ENCODE results near the gene C14orf119. TPM values are rescaled to one million over a fixed set of nuclear protein-coding genes. Genes with fewer than 3 reads are reported as not detected.

The C14orf119 gene
- total RNA-seq, 1 donor from 2014 or later: 55.3 TPM

DNA sequence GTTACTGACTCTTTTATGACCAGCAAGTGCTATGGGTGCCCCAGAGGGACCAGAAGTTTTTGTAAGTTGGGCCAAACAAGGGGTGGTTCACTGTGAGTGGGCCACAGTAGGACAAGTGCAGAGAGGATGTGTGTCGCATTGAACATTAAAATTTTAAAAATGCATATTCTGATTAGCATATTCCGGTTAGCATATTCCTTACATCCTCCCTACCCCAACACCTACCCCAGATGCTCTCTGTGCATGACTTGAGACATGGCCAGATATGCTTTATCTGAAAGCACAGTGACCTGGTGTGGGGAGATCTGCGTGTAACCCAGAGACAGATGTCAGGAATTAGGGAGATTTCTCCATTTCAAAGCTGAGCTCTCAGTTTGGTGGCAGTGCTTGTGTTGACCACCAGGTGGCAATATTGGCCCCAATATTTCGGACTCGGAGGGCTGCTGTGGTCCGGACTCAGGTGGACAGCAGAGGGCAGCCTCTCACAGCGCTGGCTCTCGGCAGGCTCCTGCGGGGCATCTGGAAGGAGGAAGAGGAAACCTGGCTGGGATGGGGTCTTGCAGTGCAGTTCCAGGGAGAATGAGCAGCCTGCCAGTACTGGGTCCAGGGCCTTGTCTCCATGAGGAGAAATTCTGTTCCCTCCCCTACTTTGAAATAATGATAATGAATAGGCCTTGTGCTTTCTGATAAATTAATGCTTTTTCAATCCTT is 25.4 kb downstream of the C14orf119 start:
- no peaks in the 10 kb centered on the region for H3K9me3 ChIP-seq
- H3K27me3 ChIP-seq: no peaks in the 10 kb centered on the region
- H3K36me3 ChIP-seq: no peaks in the 10 kb centered on the region
- peak; percentile 93 for DNase-seq
- peak; percentile 95 for ATAC-seq
- TF ChIP-seq, protein P1, sequence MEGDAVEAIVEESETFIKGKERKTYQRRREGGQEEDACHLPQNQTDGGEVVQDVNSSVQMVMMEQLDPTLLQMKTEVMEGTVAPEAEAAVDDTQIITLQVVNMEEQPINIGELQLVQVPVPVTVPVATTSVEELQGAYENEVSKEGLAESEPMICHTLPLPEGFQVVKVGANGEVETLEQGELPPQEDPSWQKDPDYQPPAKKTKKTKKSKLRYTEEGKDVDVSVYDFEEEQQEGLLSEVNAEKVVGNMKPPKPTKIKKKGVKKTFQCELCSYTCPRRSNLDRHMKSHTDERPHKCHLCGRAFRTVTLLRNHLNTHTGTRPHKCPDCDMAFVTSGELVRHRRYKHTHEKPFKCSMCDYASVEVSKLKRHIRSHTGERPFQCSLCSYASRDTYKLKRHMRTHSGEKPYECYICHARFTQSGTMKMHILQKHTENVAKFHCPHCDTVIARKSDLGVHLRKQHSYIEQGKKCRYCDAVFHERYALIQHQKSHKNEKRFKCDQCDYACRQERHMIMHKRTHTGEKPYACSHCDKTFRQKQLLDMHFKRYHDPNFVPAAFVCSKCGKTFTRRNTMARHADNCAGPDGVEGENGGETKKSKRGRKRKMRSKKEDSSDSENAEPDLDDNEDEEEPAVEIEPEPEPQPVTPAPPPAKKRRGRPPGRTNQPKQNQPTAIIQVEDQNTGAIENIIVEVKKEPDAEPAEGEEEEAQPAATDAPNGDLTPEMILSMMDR (IDR thresholded peaks at IDR 0.05): peak; percentile 99
- no peak overlapping the region for H3K27ac ChIP-seq
- no peak overlapping the region for H3K4me3 ChIP-seq
- intact Hi-C loops (cut with DNase I): loop anchor here (2.0 kb wide), 1 partner anchor 66 kb away; no protein-coding TSS in a partner anchor
- no peaks in the 10 kb centered on the region for H3K4me1 ChIP-seq

DNA sequence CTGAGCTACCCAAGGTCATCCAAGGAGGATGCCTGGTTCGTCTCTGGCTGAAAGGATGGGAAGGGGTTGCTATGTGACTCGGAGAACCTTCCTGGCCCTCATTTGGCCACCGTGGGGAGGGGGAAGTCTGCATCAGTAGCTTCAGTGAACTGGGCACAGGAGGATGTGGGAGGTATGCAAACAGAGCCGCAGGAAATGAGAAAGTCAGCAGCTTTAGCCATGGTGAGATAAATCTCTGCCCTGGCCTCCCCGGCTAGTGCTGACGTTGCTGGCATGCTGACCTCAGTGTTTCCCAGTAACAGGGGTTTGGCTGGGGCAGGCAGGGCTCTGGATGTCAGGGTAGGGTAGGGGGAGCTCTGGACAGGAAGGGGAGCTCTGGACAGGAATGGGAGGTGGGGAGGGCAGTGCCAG is 26.1 kb downstream of the C14orf119 start:
- TF ChIP-seq, protein P1 (IDR thresholded peaks at IDR 0.05): no peak
- H3K4me3 ChIP-seq: no peak overlapping the region
- ATAC-seq (no peak), DNase-seq (no peak)
- intact Hi-C loops (cut with DNase I): loop anchor here (2.0 kb wide), 1 partner anchor 65 kb away; no protein-coding TSS in a partner anchor
- H3K4me1 ChIP-seq: no peaks in the 10 kb centered on the region
- no peaks in the 10 kb centered on the region for H3K36me3 ChIP-seq
- H3K27me3 ChIP-seq: no peaks in the 10 kb centered on the region
- H3K9me3 ChIP-seq: no peaks in the 10 kb centered on the region
- no peak overlapping the region for H3K27ac ChIP-seq

DNA sequence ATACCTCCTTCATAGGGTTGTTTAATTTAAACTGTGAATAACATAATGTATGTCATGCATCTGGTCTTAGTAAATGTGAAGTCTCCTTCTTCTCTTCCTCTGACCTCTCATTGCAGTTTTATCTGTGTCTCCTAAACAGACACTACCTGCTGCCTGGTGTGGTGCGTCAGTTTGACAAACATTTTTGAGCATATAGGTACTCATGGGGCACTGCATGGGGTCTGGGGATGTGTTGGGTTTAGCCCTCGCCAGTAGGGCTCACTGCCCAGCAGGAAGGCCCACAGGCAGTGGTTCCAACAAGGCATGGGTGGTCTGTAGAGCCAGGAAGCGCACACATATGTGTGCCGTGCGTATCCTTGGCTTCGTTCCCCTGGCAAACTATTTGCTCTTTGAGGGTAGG is 26.8 kb downstream of the C14orf119 start:
- intact Hi-C loops (cut with DNase I): no loop called here
- H3K27ac ChIP-seq: no peak overlapping the region
- H3K9me3 ChIP-seq: no peaks in the 10 kb centered on the region
- DNase-seq (no peak), ATAC-seq (no peak)
- no peaks in the 10 kb centered on the region for H3K36me3 ChIP-seq
- no peaks in the 10 kb centered on the region for H3K4me1 ChIP-seq
- no peaks in the 10 kb centered on the region for H3K27me3 ChIP-seq
- TF ChIP-seq, protein P1 (IDR thresholded peaks at IDR 0.05): no peak
- H3K4me3 ChIP-seq: no peak overlapping the region

DNA sequence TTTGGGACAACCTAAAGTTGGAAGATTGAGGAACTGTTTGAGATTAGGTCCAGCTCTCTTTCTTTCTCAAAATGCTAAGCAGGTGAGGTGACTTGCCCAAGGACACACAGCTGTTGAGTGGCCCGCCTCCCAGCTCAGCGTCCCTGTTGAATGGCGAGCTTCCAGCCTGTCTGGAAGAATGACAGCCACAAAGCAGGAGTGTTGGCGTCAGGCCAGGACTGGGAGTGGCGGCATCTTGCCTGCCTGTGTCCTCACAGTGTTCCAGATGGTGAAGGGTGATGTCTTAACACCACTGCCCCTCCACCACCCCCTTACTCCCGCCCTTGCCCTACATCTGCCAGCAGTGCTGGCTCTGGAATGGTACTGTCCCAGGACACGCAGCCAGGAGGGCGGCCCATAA is 28.1 kb downstream of the C14orf119 start:
- no peaks in the 10 kb centered on the region for H3K9me3 ChIP-seq
- intact Hi-C loops (cut with DNase I): no loop called here
- H3K4me3 ChIP-seq: no peak overlapping the region
- H3K36me3 ChIP-seq: peaks cover 5% of the 10 kb centered on the region
- no peak overlapping the region for H3K27ac ChIP-seq
- TF ChIP-seq, protein P1 (IDR thresholded peaks at IDR 0.05): no peak
- no peaks in the 10 kb centered on the region for H3K4me1 ChIP-seq
- DNase-seq (peak; percentile 86), ATAC-seq (peak; percentile 41)
- H3K27me3 ChIP-seq: no peaks in the 10 kb centered on the region

DNA sequence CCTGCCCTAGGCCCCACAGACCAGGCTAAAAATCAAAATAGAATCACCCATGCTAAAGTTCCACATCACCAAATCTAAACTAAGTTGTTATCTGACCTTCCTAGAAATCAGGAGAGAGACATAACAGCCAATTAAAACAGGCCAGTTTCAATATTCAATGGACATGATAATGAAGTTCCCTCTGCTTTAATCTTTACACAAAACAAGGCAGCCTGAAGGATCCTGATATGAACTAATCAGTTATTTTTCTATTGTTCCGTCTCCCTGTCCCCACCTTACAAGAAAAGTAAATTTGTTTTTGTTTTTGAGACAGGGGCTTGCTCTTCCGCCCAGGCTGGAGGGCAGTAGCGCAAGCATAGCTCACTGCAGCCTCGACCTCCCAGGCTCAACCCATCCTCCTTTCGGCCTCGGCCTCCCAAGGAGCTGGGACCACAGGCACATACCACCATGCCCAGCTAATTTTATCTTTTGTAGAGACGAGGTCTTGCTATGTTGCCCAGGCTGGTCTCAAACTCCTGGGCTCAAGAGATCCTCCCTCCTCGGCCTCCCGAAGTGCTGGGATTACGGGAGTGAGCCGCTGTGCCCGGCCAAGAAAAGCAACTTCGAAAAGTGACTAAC is 29.1 kb downstream of the C14orf119 start:
- ATAC-seq (no peak), DNase-seq (no peak)
- intact Hi-C loops (cut with DNase I): no loop called here
- no peaks in the 10 kb centered on the region for H3K9me3 ChIP-seq
- H3K27me3 ChIP-seq: no peaks in the 10 kb centered on the region
- H3K4me3 ChIP-seq: no peak overlapping the region
- no peaks in the 10 kb centered on the region for H3K4me1 ChIP-seq
- TF ChIP-seq, protein P1 (IDR thresholded peaks at IDR 0.05): no peak
- no peak overlapping the region for H3K27ac ChIP-seq
- H3K36me3 ChIP-seq: peaks cover 15% of the 10 kb centered on the region

All from upper lobe of right lung (tissue), 1 donor.